AG04450 (cell line): ENCODE data around the gene MDFIC2. TPM values are rescaled to one million over a fixed set of nuclear protein-coding genes. Genes with fewer than 3 reads are reported as not detected.

Experiments used
- CTCF ChIA-PET: fragments of 300-600, 350-600 bp; formaldehyde crosslinking; extraction: SDS; loops from one replicate; lab custom pipeline; 2022; ENCODE audit warnings: antibody characterized with exemption, inconsistent platforms; lab: Charles Lee
- POLR2A ChIA-PET: fragments of 350-600 bp; formaldehyde crosslinking; extraction: SDS; loops from one replicate; lab custom pipeline; 2021; ENCODE audit warnings: antibody characterized with exemption, inconsistent platforms; lab: Yijun Ruan, JAX
- DNase-seq: peaks from one replicate; pipeline ENCODE4 v3.0.0-alpha.2; 2011; ENCODE audit warnings: low read depth, low spot score
- H3K27ac ChIP-seq: one replicate; pipeline ENCODE4 v1.5.1; 2012; ENCODE audit warnings: low read depth, low read length, control low read depth
- H3K27me3 ChIP-seq: one replicate; pipeline ENCODE4 v1.6.0; 2012; ENCODE audit warnings: low read length; ENCODE audit not compliant: control insufficient read depth, insufficient read depth
- H3K4me3 ChIP-seq: 2 replicates; pipeline ENCODE4 v1.5.1; 2011; ENCODE audit warnings: mild to moderate bottlenecking, low read depth, low read length, control low read depth
- H3K9me3 ChIP-seq: 2 replicates; pipeline ENCODE4 v1.5.1; 2012; ENCODE audit warnings: low read length; ENCODE audit not compliant: control insufficient read depth, insufficient read depth
- polyA plus RNA-seq: library from polyadenylated mRNA; depleted of rRNA; stranded (reverse); fragments of >200 nt; gene quantifications from 2 replicates; pipeline ENCODE4 v1.2.3, GENCODE V29; 2011
- TF ChIP-seq, protein P1 (sequence below): IDR thresholded peaks from 2 replicates; pipeline ENCODE4 v1.5.1; 2011; ENCODE audit warnings: low read depth, low read length, control low read depth, inconsistent platforms

The MDFIC2 gene
- polyA plus RNA-seq, 1 experiment = not detected

- ChIA-PET CTCF (no interaction called here), POLR2A (no interaction called here)
- Histone ChIP-seq H3K27ac (no peak overlapping the region), H3K4me3 (no peak overlapping the region), H3K9me3 (no peaks in the 10 kb centered on the region), H3K27me3 (no peaks in the 10 kb centered on the region)
- TF ChIP-seq, protein P1, sequence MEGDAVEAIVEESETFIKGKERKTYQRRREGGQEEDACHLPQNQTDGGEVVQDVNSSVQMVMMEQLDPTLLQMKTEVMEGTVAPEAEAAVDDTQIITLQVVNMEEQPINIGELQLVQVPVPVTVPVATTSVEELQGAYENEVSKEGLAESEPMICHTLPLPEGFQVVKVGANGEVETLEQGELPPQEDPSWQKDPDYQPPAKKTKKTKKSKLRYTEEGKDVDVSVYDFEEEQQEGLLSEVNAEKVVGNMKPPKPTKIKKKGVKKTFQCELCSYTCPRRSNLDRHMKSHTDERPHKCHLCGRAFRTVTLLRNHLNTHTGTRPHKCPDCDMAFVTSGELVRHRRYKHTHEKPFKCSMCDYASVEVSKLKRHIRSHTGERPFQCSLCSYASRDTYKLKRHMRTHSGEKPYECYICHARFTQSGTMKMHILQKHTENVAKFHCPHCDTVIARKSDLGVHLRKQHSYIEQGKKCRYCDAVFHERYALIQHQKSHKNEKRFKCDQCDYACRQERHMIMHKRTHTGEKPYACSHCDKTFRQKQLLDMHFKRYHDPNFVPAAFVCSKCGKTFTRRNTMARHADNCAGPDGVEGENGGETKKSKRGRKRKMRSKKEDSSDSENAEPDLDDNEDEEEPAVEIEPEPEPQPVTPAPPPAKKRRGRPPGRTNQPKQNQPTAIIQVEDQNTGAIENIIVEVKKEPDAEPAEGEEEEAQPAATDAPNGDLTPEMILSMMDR = no peak
- DNase-seq = no peak
Observed at GRCh38 chr3:70249509-70250160, 62.8 kb downstream of the MDFIC2 start.

DNA sequence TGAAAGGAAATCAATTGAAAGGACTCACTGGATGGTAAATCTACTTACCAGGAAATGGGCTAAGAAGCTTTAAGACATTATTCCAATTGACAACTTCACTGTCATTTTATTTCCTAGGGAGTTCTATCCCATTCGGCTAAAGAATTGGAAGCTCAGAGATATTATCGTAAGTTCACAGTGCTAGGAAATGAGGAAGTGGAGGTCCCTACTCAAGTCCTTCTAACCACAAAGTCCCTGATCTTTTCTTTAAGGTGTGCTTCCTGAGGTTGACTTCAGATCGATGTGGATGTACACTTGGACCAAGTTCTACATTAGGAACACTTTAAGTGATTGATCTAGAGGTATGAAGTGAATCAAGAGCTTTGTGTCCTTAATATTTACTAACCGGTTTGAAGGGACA, 63.6 kb downstream of the MDFIC2 start:
- POLR2A ChIA-PET = no interaction called here
- no peaks in the 10 kb centered on the region for H3K27me3 ChIP-seq
- H3K27ac ChIP-seq = no peak overlapping the region
- DNase-seq = no peak
- no peak overlapping the region for H3K4me3 ChIP-seq
- CTCF ChIA-PET = no interaction called here
- TF ChIP-seq, protein P1 = no peak
- H3K9me3 ChIP-seq = no peaks in the 10 kb centered on the region

GRCh38 chr3:70247955-70248354, 64.5 kb downstream of the MDFIC2 start:
- Histone ChIP-seq H3K27me3 (no peaks in the 10 kb centered on the region), H3K27ac (no peak overlapping the region), H3K4me3 (no peak overlapping the region), H3K9me3 (no peaks in the 10 kb centered on the region)
- POLR2A ChIA-PET = no interaction called here
- CTCF ChIA-PET = no interaction called here
- TF ChIP-seq, protein P1 = no peak
- DNase-seq = no peak

GRCh38 chr3:70245746-70246525, 66.5 kb downstream of the MDFIC2 start:
- ChIA-PET POLR2A (no interaction called here), CTCF (no interaction called here)
- Histone ChIP-seq H3K4me3 (no peak overlapping the region), H3K27me3 (no peaks in the 10 kb centered on the region), H3K27ac (no peak overlapping the region), H3K9me3 (no peaks in the 10 kb centered on the region)
- no peak for DNase-seq
- TF ChIP-seq, protein P1 = no peak

GRCh38 chr3:70244422-70244821, 68.0 kb downstream of the MDFIC2 start:
- Histone ChIP-seq H3K27me3 (no peaks in the 10 kb centered on the region), H3K9me3 (no peaks in the 10 kb centered on the region), H3K4me3 (no peak overlapping the region), H3K27ac (no peak overlapping the region)
- TF ChIP-seq, protein P1 = no peak
- POLR2A ChIA-PET = no interaction called here
- no peak for DNase-seq
- CTCF ChIA-PET = no interaction called here
